ENCODE data around the gene TSPAN16. TPM values are rescaled to one million over a fixed set of nuclear protein-coding genes. Genes with fewer than 3 reads are reported as not detected.

The TSPAN16 gene
- total and polyA plus RNA-seq, 2 of the 13 experiments (the other 11 are each of a cell fraction or from before 2014, with no cell fraction given), result not detected

- TF ChIP-seq HNRNPUL1 (IDR thresholded peaks at IDR 0.05; ENCODE audit: low read depth, low read length), result no peak
- TF ChIP-seq, protein P1, sequence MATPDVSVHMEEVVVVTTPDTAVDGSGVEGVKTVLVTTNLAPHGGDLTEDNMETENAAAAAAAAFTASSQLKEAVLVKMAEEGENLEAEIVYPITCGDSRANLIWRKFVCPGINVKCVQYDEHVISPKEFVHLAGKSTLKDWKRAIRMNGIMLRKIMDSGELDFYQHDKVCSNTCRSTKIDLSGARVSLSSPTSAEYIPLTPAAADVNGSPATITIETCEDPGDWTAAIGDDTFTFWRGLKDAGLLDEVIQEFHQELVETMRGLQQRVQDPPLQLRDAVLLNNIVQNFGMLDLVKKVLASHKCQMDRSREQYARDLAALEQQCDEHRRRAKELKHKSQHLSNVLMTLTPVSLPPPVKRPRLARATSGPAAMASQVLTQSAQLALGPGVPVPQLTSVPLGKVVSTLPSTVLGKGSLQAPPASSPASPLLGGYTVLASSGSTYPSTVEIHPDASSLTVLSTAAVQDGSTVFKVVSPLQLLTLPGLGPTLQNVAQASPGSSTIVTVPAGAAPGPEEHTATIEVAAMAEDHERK (CRISPR knock-in tag; IDR thresholded peaks at IDR 0.05; ENCODE audit: low read depth), result no peak
- TF ChIP-seq ZNF446 (CRISPR knock-in tag; IDR thresholded peaks at IDR 0.05), result no peak; the same call in 1 of the 2 replicates
- TF ChIP-seq, protein P2, sequence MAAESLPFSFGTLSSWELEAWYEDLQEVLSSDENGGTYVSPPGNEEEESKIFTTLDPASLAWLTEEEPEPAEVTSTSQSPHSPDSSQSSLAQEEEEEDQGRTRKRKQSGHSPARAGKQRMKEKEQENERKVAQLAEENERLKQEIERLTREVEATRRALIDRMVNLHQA (CRISPR knock-in tag; IDR thresholded peaks at IDR 0.05), result no peak
- no peak for TF ChIP-seq FOXM1 (CRISPR knock-in tag; IDR thresholded peaks at IDR 0.05)
- TF ChIP-seq, protein P3, sequence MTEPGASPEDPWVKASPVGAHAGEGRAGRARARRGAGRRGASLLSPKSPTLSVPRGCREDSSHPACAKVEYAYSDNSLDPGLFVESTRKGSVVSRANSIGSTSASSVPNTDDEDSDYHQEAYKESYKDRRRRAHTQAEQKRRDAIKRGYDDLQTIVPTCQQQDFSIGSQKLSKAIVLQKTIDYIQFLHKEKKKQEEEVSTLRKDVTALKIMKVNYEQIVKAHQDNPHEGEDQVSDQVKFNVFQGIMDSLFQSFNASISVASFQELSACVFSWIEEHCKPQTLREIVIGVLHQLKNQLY (CRISPR knock-in tag; IDR thresholded peaks at IDR 0.05), result peak; percentile 99
- peak; percentile 97 for TF ChIP-seq TBX2 (CRISPR knock-in tag; IDR thresholded peaks at IDR 0.05; ENCODE audit: borderline replicate concordance)
- TF ChIP-seq, protein P4, sequence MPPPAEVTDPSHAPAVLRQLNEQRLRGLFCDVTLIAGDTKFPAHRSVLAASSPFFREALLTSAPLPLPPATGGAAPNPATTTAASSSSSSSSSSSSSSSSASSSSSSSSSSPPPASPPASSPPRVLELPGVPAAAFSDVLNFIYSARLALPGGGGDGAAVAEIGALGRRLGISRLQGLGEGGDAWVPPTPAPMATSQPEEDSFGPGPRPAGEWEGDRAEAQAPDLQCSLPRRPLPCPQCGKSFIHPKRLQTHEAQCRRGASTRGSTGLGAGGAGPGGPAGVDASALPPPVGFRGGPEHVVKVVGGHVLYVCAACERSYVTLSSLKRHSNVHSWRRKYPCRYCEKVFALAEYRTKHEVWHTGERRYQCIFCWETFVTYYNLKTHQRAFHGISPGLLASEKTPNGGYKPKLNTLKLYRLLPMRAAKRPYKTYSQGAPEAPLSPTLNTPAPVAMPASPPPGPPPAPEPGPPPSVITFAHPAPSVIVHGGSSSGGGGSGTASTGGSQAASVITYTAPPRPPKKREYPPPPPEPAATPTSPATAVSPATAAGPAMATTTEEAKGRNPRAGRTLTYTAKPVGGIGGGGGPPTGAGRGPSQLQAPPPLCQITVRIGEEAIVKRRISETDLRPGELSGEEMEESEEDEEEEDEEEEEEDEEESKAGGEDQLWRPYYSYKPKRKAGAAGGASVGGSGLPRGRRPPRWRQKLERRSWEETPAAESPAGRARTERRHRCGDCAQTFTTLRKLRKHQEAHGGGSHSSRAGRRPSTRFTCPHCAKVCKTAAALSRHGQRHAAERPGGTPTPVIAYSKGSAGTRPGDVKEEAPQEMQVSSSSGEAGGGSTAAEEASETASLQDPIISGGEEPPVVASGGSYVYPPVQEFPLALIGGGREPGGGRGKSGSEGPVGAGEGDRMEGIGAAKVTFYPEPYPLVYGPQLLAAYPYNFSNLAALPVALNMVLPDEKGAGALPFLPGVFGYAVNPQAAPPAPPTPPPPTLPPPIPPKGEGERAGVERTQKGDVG (CRISPR knock-in tag; IDR thresholded peaks at IDR 0.05; ENCODE audit: borderline replicate concordance), result peak; percentile 87; the same call in 1 of the 2 replicates
- peak; percentile 87 for TF ChIP-seq ZNF142 (CRISPR knock-in tag; IDR thresholded peaks at IDR 0.05)
- TF ChIP-seq, protein P5, sequence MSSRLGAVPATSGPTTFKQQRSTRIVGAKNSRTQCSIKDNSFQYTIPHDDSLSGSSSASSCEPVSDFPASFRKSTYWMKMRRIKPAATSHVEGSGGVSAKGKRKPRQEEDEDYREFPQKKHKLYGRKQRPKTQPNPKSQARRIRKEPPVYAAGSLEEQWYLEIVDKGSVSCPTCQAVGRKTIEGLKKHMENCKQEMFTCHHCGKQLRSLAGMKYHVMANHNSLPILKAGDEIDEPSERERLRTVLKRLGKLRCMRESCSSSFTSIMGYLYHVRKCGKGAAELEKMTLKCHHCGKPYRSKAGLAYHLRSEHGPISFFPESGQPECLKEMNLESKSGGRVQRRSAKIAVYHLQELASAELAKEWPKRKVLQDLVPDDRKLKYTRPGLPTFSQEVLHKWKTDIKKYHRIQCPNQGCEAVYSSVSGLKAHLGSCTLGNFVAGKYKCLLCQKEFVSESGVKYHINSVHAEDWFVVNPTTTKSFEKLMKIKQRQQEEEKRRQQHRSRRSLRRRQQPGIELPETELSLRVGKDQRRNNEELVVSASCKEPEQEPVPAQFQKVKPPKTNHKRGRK (CRISPR knock-in tag; IDR thresholded peaks at IDR 0.05), result 0 out of 2 replicates have a peak, but pooled peaks have one; percentile 19
- peak; percentile 87 for TF ChIP-seq NR2F6 (IDR thresholded peaks at IDR 0.05)
- TF ChIP-seq NR2F6 (CRISPR knock-in tag; IDR thresholded peaks at IDR 0.05), result peak; percentile 95
- 0 out of 2 replicates have a peak, but pooled peaks have one; percentile 44 for TF ChIP-seq STAT5B (CRISPR knock-in tag; IDR thresholded peaks at IDR 0.05)
Measured at GRCh38 chr19:11265785-11266236, 30.1 kb upstream of the TSPAN16 start (continued).
